Mesenchymal stem cell (in vitro differentiated cells and primary cell): ENCODE measurements around the gene TMEM178B.
A peak's percentile ranks its signal among the peaks of the same experiment; 100 is the strongest.

ENCODE experiments used
- DNase-seq: peaks from one replicate; pipeline ENCODE4 v3.0.0-alpha.2; 2013
- H2AFZ ChIP-seq: one replicate; pipeline ENCODE4 v1.6.1; 2013; ENCODE audit warnings: low read depth, mild to moderate bottlenecking, control low read depth, inconsistent platforms, low read length, moderate library complexity
- H2AK5ac ChIP-seq: 2 replicates; pipeline ENCODE4 v1.6.1; 2013; ENCODE audit warnings: low read length, moderate library complexity, mild to moderate bottlenecking, inconsistent platforms; ENCODE audit not compliant: severe bottlenecking
- H2BK120ac ChIP-seq: one replicate; pipeline ENCODE4 v1.6.1; 2013; ENCODE audit warnings: low read depth, mild to moderate bottlenecking, inconsistent platforms, low read length, moderate library complexity
- H2BK12ac ChIP-seq, 2 experiments: one replicate each; pipeline ENCODE4 v1.6.1; 2013; ENCODE audit warnings: inconsistent platforms in 2 of 2, low read length in 2 of 2, mild to moderate bottlenecking in 2 of 2, moderate library complexity in 2 of 2, control low read depth in 1 of 2
- H2BK15ac ChIP-seq: one replicate; pipeline ENCODE4 v1.6.1; 2013; ENCODE audit warnings: mild to moderate bottlenecking, low read depth, inconsistent platforms; ENCODE audit not compliant: poor library complexity, severe bottlenecking
- H2BK5ac ChIP-seq: 2 replicates; pipeline ENCODE4 v1.6.1; 2013; ENCODE audit warnings: low read depth, mild to moderate bottlenecking, low read length, control low read depth, inconsistent platforms; ENCODE audit not compliant: poor library complexity, severe bottlenecking
- H3K14ac ChIP-seq, 2 experiments: one replicate each; pipeline ENCODE4 v1.6.1; 2013; ENCODE audit warnings: inconsistent platforms in 2 of 2, low read length in 2 of 2, control low read depth in 1 of 2, mild to moderate bottlenecking in 1 of 2, moderate library complexity in 1 of 2
- H3K18ac ChIP-seq, 2 experiments: one replicate each; pipeline ENCODE4 v1.6.1; 2013; ENCODE audit warnings: inconsistent platforms in 2 of 2, low read length in 2 of 2, control low read depth in 1 of 2, low read depth in 1 of 2, mild to moderate bottlenecking in 1 of 2
- H3K23ac ChIP-seq, 2 experiments: one replicate each; pipeline ENCODE4 v1.6.1; 2013; ENCODE audit warnings: inconsistent platforms in 2 of 2, low read length in 2 of 2, mild to moderate bottlenecking in 2 of 2, moderate library complexity in 2 of 2, control low read depth in 1 of 2
- H3K27ac ChIP-seq: 2 replicates; pipeline ENCODE4 v1.5.1; 2013; ENCODE audit warnings: mild to moderate bottlenecking, moderate library complexity, low read length, control low read depth, inconsistent platforms; ENCODE audit not compliant: poor library complexity, severe bottlenecking
- H3K27me3 ChIP-seq, 2 experiments: 2 replicates each; pipeline versions ENCODE4 v1.6.1 to v1.7.0; 2013; ENCODE audit warnings: low read length in 2 of 2, mild to moderate bottlenecking in 2 of 2, moderate library complexity in 2 of 2, control low read depth in 1 of 2, inconsistent platforms in 1 of 2; ENCODE audit not compliant: control insufficient read depth in 1 of 2, insufficient read depth in 1 of 2
- H3K36me3 ChIP-seq, 2 experiments: 2 replicates each; pipeline versions ENCODE4 v1.6.1 to v1.7.0; 2013; ENCODE audit warnings: low read length in 2 of 2, control low read depth in 1 of 2, inconsistent platforms in 1 of 2, low read depth in 1 of 2, mild to moderate bottlenecking in 1 of 2; ENCODE audit not compliant: insufficient read depth in 2 of 2, control insufficient read depth in 1 of 2
- H3K4ac ChIP-seq, 2 experiments: one replicate each; pipeline ENCODE4 v1.6.1; 2013; ENCODE audit warnings: inconsistent platforms in 2 of 2, low read length in 2 of 2, mild to moderate bottlenecking in 2 of 2, moderate library complexity in 2 of 2, control low read depth in 1 of 2, low read depth in 1 of 2
- H3K4me1 ChIP-seq: 2 replicates; pipeline ENCODE4 v1.6.1; 2013; ENCODE audit warnings: low read depth, low read length, control low read depth; ENCODE audit not compliant: control insufficient read depth, insufficient read depth
- H3K4me2 ChIP-seq: 2 replicates; pipeline ENCODE4 v1.6.1; 2013; ENCODE audit warnings: low read length, mild to moderate bottlenecking, inconsistent platforms; ENCODE audit not compliant: poor library complexity, severe bottlenecking
- H3K4me3 ChIP-seq, 2 experiments: 2 replicates each; pipeline versions ENCODE4 v1.5.1 to v1.7.0; 2013; ENCODE audit warnings: low read length in 2 of 2, mild to moderate bottlenecking in 2 of 2, control low read depth in 1 of 2, low read depth in 1 of 2; ENCODE audit not compliant: insufficient read depth in 1 of 2
- H3K79me1 ChIP-seq: replicated peaks from 2 replicates; pipeline ENCODE4 v1.6.1; 2013; ENCODE audit warnings: mild to moderate bottlenecking, control low read depth, low read length, inconsistent platforms; ENCODE audit not compliant: poor library complexity, severe bottlenecking
- H3K9ac ChIP-seq: 2 replicates; pipeline ENCODE4 v1.7.0; 2013; ENCODE audit warnings: mild to moderate bottlenecking, low read length, moderate library complexity
- H3K9me3 ChIP-seq: 2 replicates; pipeline ENCODE4 v1.7.0; 2013; ENCODE audit warnings: mild to moderate bottlenecking, low read length; ENCODE audit not compliant: control insufficient read depth
- H4K8ac ChIP-seq: one replicate; pipeline ENCODE4 v1.6.1; 2013; ENCODE audit warnings: inconsistent platforms, mild to moderate bottlenecking, low read length, moderate library complexity
- H4K91ac ChIP-seq: one replicate; pipeline ENCODE4 v1.6.1; 2013; ENCODE audit warnings: mild to moderate bottlenecking, low read length, inconsistent platforms
- WGBS: methylation state at CpG from one replicate; pipeline ENCODE4 v1.1.7; 2013; ENCODE audit warnings: mixed read lengths; 5-methylcytosine and 5-hydroxymethylcytosine counted together

Gene TMEM178B

DNA sequence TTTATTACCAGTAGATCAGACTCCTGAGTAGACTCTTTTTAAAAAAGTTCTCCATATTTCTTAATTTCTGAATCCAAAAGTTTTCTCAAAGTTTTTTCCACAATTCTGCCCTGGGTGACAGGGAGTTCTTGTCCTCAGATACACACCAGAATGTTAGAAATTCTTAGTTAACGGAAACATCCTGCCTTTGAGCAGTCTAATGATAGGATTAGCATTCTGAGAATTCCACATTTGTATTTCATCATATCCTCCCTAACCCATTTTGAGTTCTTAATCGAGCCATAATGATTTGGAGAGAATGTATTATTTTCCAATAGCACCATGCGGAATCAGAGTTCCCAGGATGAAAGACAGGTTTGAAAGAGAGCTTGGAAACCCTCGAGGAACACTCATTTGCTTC, 30.2 kb upstream of the TMEM178B start:
- Histone ChIP-seq H3K4me1 (peaks cover 4% of the 10 kb centered on the region), H3K36me3 (no peaks in the 10 kb centered on the region), H2BK120ac (no peak overlapping the region), H2AFZ (no peak overlapping the region), H3K79me1 (no peaks in the 10 kb centered on the region), H4K8ac (no peak overlapping the region), H3K9ac (no peak overlapping the region), H3K23ac (no peak overlapping the region), H3K9me3 (no peaks in the 10 kb centered on the region), H2BK15ac (no peak overlapping the region), H2AK5ac (peak overlapping the region; percentile 68), H2BK12ac (no peak overlapping the region), H4K91ac (no peak overlapping the region), H3K27me3 (no peaks in the 10 kb centered on the region), H3K27ac (peak overlapping the region; percentile 67), H3K14ac (no peak overlapping the region), H3K18ac (no peak overlapping the region), H3K4ac (no peak overlapping the region), H3K4me3 (no peak overlapping the region), H2BK5ac (no peak overlapping the region), H3K4me2 (no peak overlapping the region)
- no peak for DNase-seq
- 91% methylated on average over 3 of the region's 4 CpGs for WGBS

DNA sequence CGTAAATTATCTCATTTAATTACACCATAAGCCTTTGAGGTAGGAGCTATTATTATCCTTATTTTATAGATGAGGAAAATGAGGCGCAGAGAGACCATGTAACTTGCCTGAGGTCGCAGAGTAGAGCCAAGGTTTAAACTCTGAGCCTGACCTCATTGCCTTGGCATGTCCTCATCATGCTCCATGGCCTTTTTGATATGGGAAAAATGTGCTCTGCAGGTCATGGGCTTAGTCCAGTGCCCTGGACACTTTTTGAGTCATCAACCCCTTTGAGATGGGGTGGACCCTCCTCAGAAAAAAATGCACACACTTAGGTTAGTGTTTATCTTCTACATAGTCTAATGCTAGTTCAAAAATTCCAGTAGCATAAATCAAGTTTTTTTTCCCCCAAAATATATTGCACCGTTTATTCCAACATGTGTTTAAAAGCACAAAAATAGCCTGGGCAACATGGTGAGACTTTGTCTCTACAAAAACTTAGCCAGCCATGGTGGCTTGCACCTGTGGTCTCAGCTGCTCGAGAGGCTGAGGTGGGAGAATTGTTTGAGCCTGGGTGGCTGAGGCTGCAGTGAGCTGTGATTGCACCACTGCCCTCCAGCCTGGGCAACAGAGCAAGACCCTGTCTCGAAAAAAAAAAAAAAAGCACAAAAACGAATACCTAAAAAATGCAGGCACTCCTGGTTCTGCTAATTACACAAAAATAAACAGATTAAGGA, 28.6 kb upstream of the TMEM178B start:
- no peak overlapping the region for H2BK15ac ChIP-seq
- H4K8ac ChIP-seq: no peak overlapping the region
- no peak overlapping the region for H3K23ac ChIP-seq
- no peak overlapping the region for H3K4me2 ChIP-seq
- H2AK5ac ChIP-seq: peak overlapping the region; percentile 65
- H3K36me3 ChIP-seq: no peaks in the 10 kb centered on the region
- H2BK12ac ChIP-seq: no peak overlapping the region
- H3K14ac ChIP-seq: no peak overlapping the region
- H3K4ac ChIP-seq: no peak overlapping the region
- no peaks in the 10 kb centered on the region for H3K27me3 ChIP-seq
- no peak overlapping the region for H2BK120ac ChIP-seq
- no peak overlapping the region for H3K18ac ChIP-seq
- WGBS: 45% methylated on average over 4 of the region's 7 CpGs
- no peak overlapping the region for H4K91ac ChIP-seq
- peaks cover 4% of the 10 kb centered on the region for H3K4me1 ChIP-seq
- H3K27ac ChIP-seq: peak overlapping the region; percentile 97
- H2AFZ ChIP-seq: no peak overlapping the region
- peak; percentile 10 for DNase-seq
- no peak overlapping the region for H3K9ac ChIP-seq
- no peaks in the 10 kb centered on the region for H3K9me3 ChIP-seq
- H3K4me3 ChIP-seq: no peak overlapping the region
- peak overlapping the region; percentile 97 for H2BK5ac ChIP-seq
- H3K79me1 ChIP-seq: no peaks in the 10 kb centered on the region

DNA sequence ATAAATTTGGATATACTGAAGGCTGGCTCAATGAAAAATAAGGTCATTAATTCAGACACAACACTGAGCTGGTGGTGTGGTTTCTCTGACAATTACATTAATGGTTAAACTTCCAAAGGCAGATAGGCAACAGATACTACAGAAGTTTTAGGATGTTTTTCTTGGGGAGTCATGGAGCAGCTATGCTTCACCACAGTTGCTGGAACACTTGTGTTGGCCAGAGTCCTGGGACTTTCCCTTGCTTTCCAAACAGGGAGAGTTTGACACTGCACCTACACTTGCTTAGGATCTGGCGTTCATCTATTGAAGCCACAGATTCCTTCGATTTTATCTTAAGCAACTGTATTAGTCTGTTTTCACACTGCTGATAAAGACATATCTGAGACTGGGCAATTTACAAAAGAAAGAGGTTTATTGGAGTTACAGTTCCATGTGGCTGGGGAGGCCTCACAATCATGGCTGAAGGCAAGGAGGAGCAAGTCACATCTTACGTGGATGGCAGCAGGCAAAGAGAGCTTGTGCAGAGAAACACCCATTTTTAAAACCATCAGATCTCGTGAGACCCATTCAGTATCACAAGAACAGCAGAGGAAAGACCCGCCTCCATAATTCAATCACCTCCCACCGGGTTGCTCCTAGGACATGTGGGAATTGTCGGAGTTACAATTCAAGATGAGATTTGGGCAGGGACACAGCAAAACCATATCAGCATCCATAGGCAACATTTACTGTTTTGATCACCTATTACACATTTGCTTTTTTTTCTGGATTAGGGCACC, 27.8 kb upstream of the TMEM178B start:
- H2BK15ac ChIP-seq: no peak overlapping the region
- DNase-seq: peak; percentile 26
- no peaks in the 10 kb centered on the region for H3K9me3 ChIP-seq
- H2BK5ac ChIP-seq: peak overlapping the region; percentile 40
- H2BK12ac ChIP-seq: no peak overlapping the region
- H3K9ac ChIP-seq: no peak overlapping the region
- H3K27ac ChIP-seq: peak overlapping the region; percentile 97
- H2AFZ ChIP-seq: no peak overlapping the region
- H3K14ac ChIP-seq: no peak overlapping the region
- WGBS: 81% methylated on average over 7 of the region's 7 CpGs
- H2BK120ac ChIP-seq: no peak overlapping the region
- H3K4me1 ChIP-seq: peaks cover 4% of the 10 kb centered on the region
- H3K4ac ChIP-seq: no peak overlapping the region
- H2AK5ac ChIP-seq: peak overlapping the region; percentile 98
- no peak overlapping the region for H3K4me2 ChIP-seq
- no peak overlapping the region for H4K91ac ChIP-seq
- no peak overlapping the region for H3K18ac ChIP-seq
- H3K4me3 ChIP-seq: no peak overlapping the region
- no peaks in the 10 kb centered on the region for H3K36me3 ChIP-seq
- H3K79me1 ChIP-seq: no peaks in the 10 kb centered on the region
- H3K27me3 ChIP-seq: no peaks in the 10 kb centered on the region
- no peak overlapping the region for H3K23ac ChIP-seq
- no peak overlapping the region for H4K8ac ChIP-seq

DNA sequence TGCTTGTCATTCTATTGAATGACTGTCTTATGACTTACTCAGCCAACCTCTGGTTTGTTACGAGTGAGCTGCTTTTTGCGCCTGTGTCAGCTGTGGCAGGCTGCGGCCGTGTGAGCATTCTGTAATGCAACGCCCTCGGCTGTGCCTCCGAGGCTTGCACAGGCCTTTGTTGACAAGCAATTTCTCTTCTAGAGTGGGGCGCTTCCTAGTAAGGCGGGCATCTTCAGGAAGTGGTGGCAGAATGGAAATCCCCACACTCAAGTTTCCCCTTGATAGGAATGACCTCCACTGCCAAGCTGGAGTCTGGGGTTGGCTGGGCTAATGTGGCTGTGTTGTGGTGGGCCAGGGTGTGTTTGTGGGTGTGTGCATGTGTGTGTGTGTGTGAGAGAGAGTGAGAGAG, 20.2 kb upstream of the TMEM178B start:
- Histone ChIP-seq H2BK5ac (no peak overlapping the region), H2BK12ac (no peak overlapping the region), H3K4me2 (no peak overlapping the region), H4K91ac (no peak overlapping the region), H3K4ac (no peak overlapping the region), H2AFZ (no peak overlapping the region), H3K27ac (no peak overlapping the region), H3K18ac (no peak overlapping the region), H2BK15ac (no peak overlapping the region), H3K27me3 (no peaks in the 10 kb centered on the region), H2AK5ac (no peak overlapping the region), H3K4me1 (no peaks in the 10 kb centered on the region), H3K23ac (no peak overlapping the region), H3K9ac (no peak overlapping the region), H3K79me1 (no peaks in the 10 kb centered on the region), H3K36me3 (no peaks in the 10 kb centered on the region), H3K4me3 (no peak overlapping the region), H4K8ac (no peak overlapping the region), H2BK120ac (no peak overlapping the region), H3K9me3 (no peaks in the 10 kb centered on the region), H3K14ac (no peak overlapping the region)
- DNase-seq: no peak
- WGBS: 81% methylated on average over 9 of the region's 9 CpGs
